HG03565 (cell line): ENCODE results near the gene LRBA.

Experiments used
- ATAC-seq: cut with Tn5 transposase; IDR thresholded peaks from one replicate; pipeline ENCODE4 v1.9.1; 2021; ENCODE audit warnings: mild to moderate bottlenecking, moderate library complexity; ENCODE audit not compliant: unreplicated experiment

Gene LRBA

GRCh38 chr4:150382028-150382427 lies 633.1 kb downstream of the LRBA start:
- ATAC-seq, result no peak

- no peak for ATAC-seq
Measured at GRCh38 chr4:150381609-150382008, 633.5 kb downstream of the LRBA start.

GRCh38 chr4:150381036-150381435 lies 634.0 kb downstream of the LRBA start:
- no peak for ATAC-seq

- ATAC-seq, result no peak
Measured at GRCh38 chr4:150379454-150379853, 635.6 kb downstream of the LRBA start.

- no peak for ATAC-seq
Measured at GRCh38 chr4:150375025-150375424, 640.1 kb downstream of the LRBA start.

- ATAC-seq, result no peak
Measured at GRCh38 chr4:150371869-150372268, 643.2 kb downstream of the LRBA start.

GRCh38 chr4:150369434-150370380 lies 645.4 kb downstream of the LRBA start:
- ATAC-seq, result no peak

- ATAC-seq, result no peak
Measured at GRCh38 chr4:150368667-150369066, 646.4 kb downstream of the LRBA start.

GRCh38 chr4:150367326-150367725 lies 647.8 kb downstream of the LRBA start:
- ATAC-seq, result no peak

GRCh38 chr4:150366487-150366999 lies 648.5 kb downstream of the LRBA start:
- ATAC-seq, result peak; percentile 87

GRCh38 chr4:150363721-150364688 lies 651.1 kb downstream of the LRBA start:
- ATAC-seq, result peak; percentile 37

- no peak for ATAC-seq
Measured at GRCh38 chr4:150358691-150359090, 656.4 kb downstream of the LRBA start.

- no peak for ATAC-seq
Measured at GRCh38 chr4:150357829-150358228, 657.3 kb downstream of the LRBA start.

- ATAC-seq, result no peak
Measured at GRCh38 chr4:150355858-150356455, 659.1 kb downstream of the LRBA start.

GRCh38 chr4:150355418-150355817 lies 659.7 kb downstream of the LRBA start:
- no peak for ATAC-seq

- ATAC-seq, result no peak
Measured at GRCh38 chr4:150354214-150354796, 660.8 kb downstream of the LRBA start.

GRCh38 chr4:150348079-150348478 lies 667.0 kb downstream of the LRBA start:
- ATAC-seq, result no peak

GRCh38 chr4:150345207-150345744 lies 669.8 kb downstream of the LRBA start:
- ATAC-seq, result no peak

GRCh38 chr4:150343796-150344195 lies 671.3 kb downstream of the LRBA start:
- ATAC-seq, result no peak

GRCh38 chr4:150342945-150343344 lies 672.1 kb downstream of the LRBA start:
- ATAC-seq, result no peak
